NCI-H2107 treated with DMSO at 0.1 percent for 48 hours (cell line): ENCODE results near the gene TMEM59.
"Not testable (repeated sequence)": the region's sequence is repeated elsewhere in the genome, so short reads cannot be mapped to it uniquely, and the experiment has no call there.

Experiments used
- DNase-seq: peaks from one replicate; lab custom pipeline; 2025; ENCODE audit not compliant: unreplicated experiment; lab: John Stamatoyannopoulos, UW

The TMEM59 gene

GRCh38 chr1:54053745-54054437 is 887 bp upstream of the TMEM59 start:
- DNase-seq, result peak; percentile 39

DNA sequence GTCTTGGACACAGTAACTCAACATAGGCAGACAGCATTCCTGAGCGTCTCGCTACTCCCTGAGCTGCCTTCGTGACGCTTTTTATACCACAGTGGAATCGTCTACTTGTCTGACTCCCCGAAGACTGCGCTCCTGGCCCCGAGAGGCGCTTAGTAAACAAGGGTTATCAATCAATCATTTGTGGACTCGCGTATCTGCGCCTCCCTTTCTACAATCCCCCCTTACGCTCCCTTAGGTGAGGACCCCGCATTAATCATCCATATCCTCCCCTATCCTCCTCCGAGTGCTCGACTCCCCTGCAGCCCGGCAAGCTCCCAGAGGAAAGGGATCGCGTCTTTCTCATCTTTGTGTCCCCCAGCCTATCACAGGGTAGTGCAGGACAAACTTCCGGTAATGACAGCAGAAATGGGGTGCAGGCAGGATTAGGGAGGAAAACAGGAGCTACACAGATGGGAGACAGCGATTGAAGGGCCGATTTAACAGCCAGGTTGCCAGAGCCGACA is 522 bp downstream of the TMEM59 start:
- DNase-seq, result peak; percentile 54

DNA sequence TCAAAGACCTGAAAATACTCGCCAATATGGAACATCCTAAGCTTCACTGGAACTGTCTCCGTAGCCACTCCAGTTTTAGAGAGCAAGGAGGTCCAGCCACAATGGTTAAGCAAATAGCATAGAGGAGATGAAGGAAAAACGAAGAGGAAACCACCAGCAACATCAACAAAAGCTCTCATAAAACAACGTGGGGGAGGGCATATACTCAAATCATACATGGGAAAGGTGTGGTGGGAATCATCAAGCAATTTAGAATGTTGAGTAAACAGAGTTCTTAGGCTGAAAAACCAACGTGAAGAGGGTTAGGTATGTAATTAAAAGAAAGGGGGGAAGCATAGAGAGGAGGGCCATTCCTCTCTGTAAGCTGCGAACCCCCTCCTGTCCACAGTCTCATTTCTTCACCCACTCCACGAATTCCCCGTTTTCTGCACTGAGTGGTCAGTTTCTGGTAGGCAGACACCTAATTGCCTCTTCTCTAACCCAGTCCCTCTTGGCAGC is 1.0 kb downstream of the TMEM59 start:
- peak; percentile 42 for DNase-seq

DNA sequence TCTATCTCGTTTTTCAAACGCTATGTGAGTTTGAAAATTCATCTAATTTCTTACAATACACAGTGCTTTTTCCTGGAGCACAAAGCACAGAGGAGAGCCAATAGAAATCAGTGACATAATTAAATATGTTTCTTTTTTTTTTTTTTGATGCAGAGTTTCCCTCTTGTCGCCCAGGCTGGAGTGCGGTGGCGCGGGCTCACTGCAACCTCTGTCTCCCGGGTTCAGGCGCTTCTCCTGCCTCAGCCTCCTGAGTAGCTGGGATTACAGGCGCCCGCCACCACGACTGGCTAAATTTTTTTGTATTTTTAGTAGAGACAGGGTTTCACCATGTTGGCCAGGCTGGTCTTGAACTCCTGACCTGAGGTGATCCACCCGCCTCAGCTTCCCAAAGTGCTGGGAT is 2.6 kb downstream of the TMEM59 start:
- DNase-seq, result not testable (repeated sequence)

DNA sequence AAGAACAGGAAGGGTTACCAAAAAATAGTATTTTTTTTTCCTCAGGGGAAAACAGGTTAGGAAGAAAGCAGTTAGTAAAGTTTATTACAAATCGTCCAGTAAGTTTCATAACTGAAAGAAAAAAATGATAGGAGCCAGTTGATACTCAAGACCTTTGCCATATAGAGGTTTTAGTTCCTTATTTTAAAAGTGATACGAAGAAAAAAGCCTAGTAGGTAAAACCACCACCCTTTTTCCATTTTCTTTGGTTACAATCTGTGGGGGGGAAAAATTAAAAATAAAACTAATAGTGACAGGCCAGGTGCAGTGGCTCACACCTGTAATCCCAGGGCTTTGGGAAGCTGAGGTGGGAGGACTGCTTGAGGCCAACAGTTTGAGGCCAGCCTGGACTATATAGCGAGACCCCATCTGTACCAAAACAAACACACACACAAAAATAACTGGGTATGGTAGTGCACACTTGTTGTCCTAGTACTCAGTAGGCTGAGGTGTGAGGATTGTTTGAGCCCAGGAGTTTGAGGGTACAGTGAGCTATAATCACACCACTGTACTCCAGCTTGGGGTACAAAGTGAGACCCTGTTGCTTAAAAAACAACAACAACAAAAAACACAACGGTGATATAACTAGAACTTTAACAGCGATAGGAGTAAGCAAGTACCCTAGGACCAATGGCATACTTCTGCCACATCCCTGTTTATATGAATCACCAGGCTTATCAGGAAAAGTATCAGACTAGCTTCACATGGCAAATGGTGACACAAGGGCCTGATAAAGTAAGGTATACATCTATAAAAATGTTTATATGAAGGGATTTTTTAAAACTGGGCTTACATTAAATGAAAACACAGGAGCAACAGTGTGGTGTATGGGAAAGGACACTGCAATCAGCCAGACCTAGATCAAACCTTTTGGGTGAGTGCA is 5.4 kb downstream of the TMEM59 start:
- no peak for DNase-seq

GRCh38 chr1:54046671-54047383 is 6.2 kb downstream of the TMEM59 start:
- DNase-seq, result no peak

- no peak for DNase-seq
Measured at GRCh38 chr1:54045496-54045895, 7.5 kb downstream of the TMEM59 start.

GRCh38 chr1:54041806-54042205 is 11.2 kb downstream of the TMEM59 start:
- DNase-seq, result no peak

DNA sequence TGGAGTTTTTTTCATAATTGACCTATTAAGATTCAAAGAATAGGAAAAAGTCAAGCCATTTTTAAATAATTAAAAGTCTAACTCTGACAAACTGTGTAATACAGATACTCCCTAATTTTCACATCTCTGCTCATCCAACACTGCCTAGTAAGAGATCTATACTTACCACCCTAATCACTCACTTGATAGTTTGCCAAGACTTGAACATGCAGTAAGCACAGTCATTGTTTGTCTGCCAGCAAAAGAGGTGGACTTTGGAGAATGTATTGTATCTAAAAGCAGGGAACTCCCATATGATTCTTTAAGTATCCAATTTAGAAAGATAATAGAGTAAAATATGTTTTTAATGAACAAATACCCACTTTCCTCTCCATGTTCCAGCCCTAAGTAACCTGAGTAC is 15.5 kb downstream of the TMEM59 start:
- no peak for DNase-seq

- no peak for DNase-seq
Measured at GRCh38 chr1:54028306-54029251, 24.4 kb downstream of the TMEM59 start.

DNA sequence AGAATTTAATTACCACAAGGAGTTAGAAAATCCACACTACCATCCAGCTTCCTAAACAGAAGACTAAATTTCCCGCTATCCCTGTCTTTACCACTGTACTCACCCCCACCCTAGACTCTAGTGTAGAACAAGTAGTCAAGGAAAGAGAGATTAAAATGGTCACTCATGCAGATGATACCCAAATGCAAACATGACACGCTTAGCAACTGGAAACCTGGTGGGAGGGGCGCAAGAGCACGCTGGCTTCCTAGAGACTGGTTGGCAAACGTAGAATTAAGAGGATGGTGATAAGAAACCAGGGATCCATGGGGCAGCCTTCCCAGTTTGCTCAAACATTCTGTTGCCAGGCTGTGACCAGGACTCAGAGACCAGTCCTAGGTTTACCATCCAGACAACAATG is 25.2 kb downstream of the TMEM59 start:
- DNase-seq, result no peak

DNA sequence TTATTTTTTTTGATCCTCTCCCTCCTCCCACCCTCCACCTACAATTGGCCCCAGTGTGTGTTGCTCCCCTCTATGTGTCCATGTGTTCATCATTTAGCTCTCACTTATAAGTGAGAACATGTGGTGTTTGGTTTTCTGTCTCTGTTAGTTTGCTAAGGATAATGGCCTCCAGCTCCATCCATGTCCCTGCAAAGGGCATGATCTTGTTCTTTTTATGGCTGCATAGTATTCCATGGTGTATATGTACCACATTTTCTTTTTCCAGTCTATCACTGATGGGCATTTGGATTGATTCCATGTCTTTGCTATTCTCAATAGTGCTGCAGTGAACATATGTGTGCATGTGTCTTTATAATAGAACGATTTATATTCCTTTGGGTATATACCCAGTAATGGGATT is 28.2 kb downstream of the TMEM59 start:
- not testable (repeated sequence) for DNase-seq

- no peak for DNase-seq
Measured at GRCh38 chr1:54024358-54024757, 28.6 kb downstream of the TMEM59 start.

GRCh38 chr1:54019562-54020176 is 33.3 kb downstream of the TMEM59 start:
- DNase-seq, result not testable (repeated sequence)

DNA sequence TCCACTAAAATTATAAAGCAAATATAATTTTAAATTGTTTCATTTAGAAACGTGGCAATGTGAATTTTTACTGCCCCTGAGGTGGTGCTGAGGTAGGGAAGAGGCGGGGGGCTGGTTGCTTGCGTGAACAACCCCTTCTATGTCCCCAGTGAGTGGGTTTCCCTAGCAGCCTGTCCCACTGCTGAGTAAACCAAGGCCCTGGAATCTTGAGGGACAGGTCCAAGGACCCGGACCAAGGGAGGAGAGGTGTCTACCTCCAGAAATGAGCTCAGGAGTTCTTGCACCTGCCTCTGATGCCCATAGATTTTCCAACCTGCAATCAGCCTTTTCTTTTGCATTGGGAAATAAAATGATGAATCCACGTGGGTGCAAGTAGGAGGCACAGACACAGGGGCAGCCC is 34.4 kb downstream of the TMEM59 start:
- DNase-seq, result no peak

GRCh38 chr1:54017979-54018378 is 35.0 kb downstream of the TMEM59 start, which contains the start of gene LDLRAD1:
TSS of gene LDLRAD1 (minus strand) at chr1:54018186. CDS start at chr1:54018112, 74 bp downstream.
- DNase-seq, result no peak

GRCh38 chr1:54016343-54017282 is 36.4 kb downstream of the TMEM59 start:
- no peak for DNase-seq

DNA sequence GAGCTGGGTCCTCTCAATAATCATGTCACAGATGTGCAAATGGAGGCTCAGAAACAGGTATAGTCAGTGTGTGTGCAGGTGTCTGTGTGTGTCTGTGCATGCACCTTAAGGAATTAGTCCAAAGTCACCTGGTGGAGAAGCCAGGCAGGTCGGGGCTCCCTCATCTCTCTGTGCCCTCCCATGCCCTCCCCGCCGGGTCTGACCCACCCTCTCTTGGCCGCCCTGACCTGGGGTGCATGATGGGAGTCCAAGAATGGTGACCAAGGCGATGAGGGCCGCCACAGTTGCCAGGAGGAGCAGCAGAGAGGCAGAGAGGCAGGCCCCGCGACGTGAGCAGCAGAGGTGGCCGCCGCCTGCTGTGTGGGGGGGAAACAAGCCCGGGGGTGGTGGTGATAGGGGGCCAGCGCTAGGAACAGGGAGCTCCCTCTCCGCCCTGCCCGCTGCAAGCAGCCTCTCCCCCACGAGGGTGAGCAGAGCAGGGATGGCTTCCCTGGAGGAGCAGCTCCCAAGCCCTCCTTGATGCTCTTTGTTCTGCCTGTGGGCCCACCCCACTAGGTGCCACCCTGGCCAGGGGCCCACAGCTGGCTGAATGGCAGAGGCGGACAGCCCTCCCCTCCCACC is 38.9 kb downstream of the TMEM59 start:
- DNase-seq, result no peak
